ENCODE data around the gene LRRC3. TPM values are rescaled to one million over a fixed set of nuclear protein-coding genes. Genes with fewer than 3 reads are reported as not detected.

The LRRC3 gene
- total and polyA plus RNA-seq, 4 donors = 1.4 to 3.6 (median 2.4) TPM

GRCh38 chr21:44505673-44506278, 50.5 kb downstream of the LRRC3 start:
- ATAC-seq (ENCODE audit: insufficient read depth, low FRiP score) = no peak
- TF ChIP-seq CTCF (IDR thresholded peaks at IDR 0.05; ENCODE audit: control extremely low read depth, extremely low read depth) = no peak
- Histone ChIP-seq H3K27ac (ENCODE audit: low read depth in 1 of 2, low read length in 1 of 2) (no peak overlapping the region), H3K36me3 (ENCODE audit: control insufficient read depth in 4 of 4, insufficient read depth in 4 of 4, low read length in 4 of 4) (no peaks in the 10 kb centered on the region), H3K9ac (ENCODE audit: insufficient read depth in 1 of 2, low read length in 2 of 2) (no peak overlapping the region), H3K4me1 (ENCODE audit: control insufficient read depth in 5 of 5, insufficient read depth in 5 of 5, low read length in 5 of 5) (peaks cover 0 to 4% (median 0%) of the 10 kb centered on the region in 5 donors), H3K9me3 (ENCODE audit: control insufficient read depth in 4 of 4, insufficient read depth in 3 of 4, low read length in 3 of 4) (peaks cover 0 to 3% (median 0%) of the 10 kb centered on the region in 4 donors), H3K27me3 (ENCODE audit: control insufficient read depth in 3 of 3, insufficient read depth in 3 of 3, low read length in 2 of 3) (no peaks in the 10 kb centered on the region), H3K4me3 (no peak overlapping the region)
- 79 to 89% methylated on average over 16 of the region's 16 CpGs for WGBS, 2 donors
- no peak for DNase-seq

- H3K27me3 ChIP-seq (ENCODE audit: control insufficient read depth in 3 of 3, insufficient read depth in 3 of 3, low read length in 2 of 3) = peaks cover 0 to 4% (median 0%) of the 10 kb centered on the region in 3 donors
- ATAC-seq (ENCODE audit: insufficient read depth, low FRiP score) (no peak), DNase-seq (no peak)
- peaks cover 0 to 4% (median 0%) of the 10 kb centered on the region in 5 donors for H3K4me1 ChIP-seq (ENCODE audit: control insufficient read depth in 5 of 5, insufficient read depth in 5 of 5, low read length in 5 of 5)
- no peak overlapping the region for H3K9ac ChIP-seq (ENCODE audit: insufficient read depth in 1 of 2, low read length in 2 of 2)
- WGBS, 2 donors = 74 to 78% methylated on average over 44 of the region's 44 CpGs
- no peaks in the 10 kb centered on the region for H3K36me3 ChIP-seq (ENCODE audit: control insufficient read depth in 4 of 4, insufficient read depth in 4 of 4, low read length in 4 of 4)
- H3K27ac ChIP-seq (ENCODE audit: low read depth in 1 of 2, low read length in 1 of 2) = no peak overlapping the region
- no peak for TF ChIP-seq CTCF (IDR thresholded peaks at IDR 0.05; ENCODE audit: control extremely low read depth, extremely low read depth)
- peaks cover 0 to 3% (median 0%) of the 10 kb centered on the region in 4 donors for H3K9me3 ChIP-seq (ENCODE audit: control insufficient read depth in 4 of 4, insufficient read depth in 3 of 4, low read length in 3 of 4)
- no peak overlapping the region for H3K4me3 ChIP-seq
Observed at GRCh38 chr21:44506279-44507255, 51.3 kb downstream of the LRRC3 start.

- 91 to 93% methylated on average over 26 of the region's 26 CpGs for WGBS, 2 donors
- H3K4me3 ChIP-seq = no peak overlapping the region
- DNase-seq (no peak), ATAC-seq (ENCODE audit: insufficient read depth, low FRiP score) (no peak)
- no peak overlapping the region for H3K27ac ChIP-seq (ENCODE audit: low read depth in 1 of 2, low read length in 1 of 2)
- H3K36me3 ChIP-seq (ENCODE audit: control insufficient read depth in 4 of 4, insufficient read depth in 4 of 4, low read length in 4 of 4) = no peaks in the 10 kb centered on the region
- H3K4me1 ChIP-seq (ENCODE audit: control insufficient read depth in 5 of 5, insufficient read depth in 5 of 5, low read length in 5 of 5) = peaks cover 0 to 4% (median 0%) of the 10 kb centered on the region in 5 donors
- H3K9ac ChIP-seq (ENCODE audit: insufficient read depth in 1 of 2, low read length in 2 of 2) = no peak overlapping the region
- peaks cover 0 to 3% (median 0%) of the 10 kb centered on the region in 4 donors for H3K9me3 ChIP-seq (ENCODE audit: control insufficient read depth in 4 of 4, insufficient read depth in 3 of 4, low read length in 3 of 4)
- no peak for TF ChIP-seq CTCF (IDR thresholded peaks at IDR 0.05; ENCODE audit: control extremely low read depth, extremely low read depth)
- peaks cover 0 to 4% (median 0%) of the 10 kb centered on the region in 3 donors for H3K27me3 ChIP-seq (ENCODE audit: control insufficient read depth in 3 of 3, insufficient read depth in 3 of 3, low read length in 2 of 3)
Observed at GRCh38 chr21:44507673-44508425, 52.5 kb downstream of the LRRC3 start.

Measured in lung (tissue), 12 donors.